Measurements from ENCODE around the gene NEK11.

NEK11 gene

DNA sequence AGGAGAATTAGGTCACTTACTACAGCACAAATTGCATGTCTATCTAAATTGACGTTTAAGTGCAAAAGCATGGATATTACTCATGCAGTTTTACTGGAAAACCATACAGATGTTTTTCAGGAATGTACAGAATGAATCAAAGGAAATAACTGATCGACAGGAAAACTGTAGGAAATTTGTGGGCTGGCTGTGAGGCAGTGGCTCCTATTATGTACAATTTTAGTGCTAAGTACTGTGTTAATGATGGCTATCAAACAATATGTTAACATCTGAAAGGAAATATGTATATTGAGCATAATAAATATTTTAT lies 361.8 kb downstream of the NEK11 start:
- Histone ChIP-seq H3K4me2 (ENCODE audit: low read length) (no peak overlapping the region), H3K27ac (ENCODE audit: low read depth, low read length, poor library complexity, severe bottlenecking) (no peak overlapping the region), H3K9ac (ENCODE audit: low read length) (no peak overlapping the region), H3F3A (ENCODE audit: insufficient read depth, low read length) (no peaks in the 10 kb centered on the region), H2AFZ (ENCODE audit: low read length) (no peak overlapping the region), H3K9me2 (ENCODE audit: low read depth, low read length) (no peaks in the 10 kb centered on the region), H3K79me2 (ENCODE audit: insufficient read depth, low read length) (no peaks in the 10 kb centered on the region), H3K4me1 (ENCODE audit: insufficient read depth, low read length, severe bottlenecking) (no peaks in the 10 kb centered on the region), H3K27me3 (ENCODE audit: insufficient read depth, low read length) (no peaks in the 10 kb centered on the region), H3K4me3 (ENCODE audit: low read depth, low read length, poor library complexity, severe bottlenecking) (no peak overlapping the region), H3K9me3 (ENCODE audit: low read length) (no peaks in the 10 kb centered on the region), H4K20me1 (ENCODE audit: insufficient read depth, low read length) (no peaks in the 10 kb centered on the region), H3K36me3 (ENCODE audit: insufficient read depth, low read length) (no peaks in the 10 kb centered on the region)
- TF ChIP-seq EZH2 (IDR thresholded peaks at IDR 0.05; ENCODE audit: borderline replicate concordance, low read length) (no peak), CTCF (IDR thresholded peaks at IDR 0.05; ENCODE audit: low read length) (no peak)

- H3K79me2 ChIP-seq (ENCODE audit: insufficient read depth, low read length), result no peaks in the 10 kb centered on the region
- H3K4me1 ChIP-seq (ENCODE audit: insufficient read depth, low read length, severe bottlenecking), result no peaks in the 10 kb centered on the region
- no peaks in the 10 kb centered on the region for H4K20me1 ChIP-seq (ENCODE audit: insufficient read depth, low read length)
- H3K4me3 ChIP-seq (ENCODE audit: low read depth, low read length, poor library complexity, severe bottlenecking), result no peak overlapping the region
- TF ChIP-seq EZH2 (IDR thresholded peaks at IDR 0.05; ENCODE audit: borderline replicate concordance, low read length) (no peak), CTCF (IDR thresholded peaks at IDR 0.05; ENCODE audit: low read length) (no peak)
- H2AFZ ChIP-seq (ENCODE audit: low read length), result no peak overlapping the region
- no peak overlapping the region for H3K9ac ChIP-seq (ENCODE audit: low read length)
- no peaks in the 10 kb centered on the region for H3K36me3 ChIP-seq (ENCODE audit: insufficient read depth, low read length)
- no peaks in the 10 kb centered on the region for H3K9me3 ChIP-seq (ENCODE audit: low read length)
- no peak overlapping the region for H3K4me2 ChIP-seq (ENCODE audit: low read length)
- no peaks in the 10 kb centered on the region for H3K9me2 ChIP-seq (ENCODE audit: low read depth, low read length)
- no peaks in the 10 kb centered on the region for H3F3A ChIP-seq (ENCODE audit: insufficient read depth, low read length)
- no peaks in the 10 kb centered on the region for H3K27me3 ChIP-seq (ENCODE audit: insufficient read depth, low read length)
- H3K27ac ChIP-seq (ENCODE audit: low read depth, low read length, poor library complexity, severe bottlenecking), result no peak overlapping the region
These were observed 363.7 kb downstream of the NEK11 start for GRCh38 chr3:131390331-131390730.

DNA sequence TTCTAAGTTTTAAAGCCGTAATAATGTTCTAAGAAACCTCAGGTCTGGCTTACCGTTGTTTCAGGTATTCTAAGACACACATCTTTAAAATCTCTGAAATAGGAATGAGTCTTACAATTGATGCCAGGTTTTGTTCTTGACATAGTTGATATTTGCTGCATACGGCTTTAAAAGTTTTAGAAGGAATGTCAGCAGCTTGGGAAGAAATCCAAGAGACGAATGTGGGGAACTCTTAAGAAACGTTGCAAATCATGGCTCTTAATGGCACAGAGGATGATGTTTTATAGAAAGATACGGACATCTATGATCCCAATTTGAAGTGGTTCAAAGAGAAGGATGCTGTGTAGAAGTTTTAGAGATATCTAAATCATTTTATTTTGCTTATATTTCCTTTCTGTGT lies 366.4 kb downstream of the NEK11 start:
- Histone ChIP-seq H3K27ac (ENCODE audit: low read depth, low read length, poor library complexity, severe bottlenecking) (no peak overlapping the region), H4K20me1 (ENCODE audit: insufficient read depth, low read length) (no peaks in the 10 kb centered on the region), H3K9ac (ENCODE audit: low read length) (no peak overlapping the region), H3K27me3 (ENCODE audit: insufficient read depth, low read length) (no peaks in the 10 kb centered on the region), H3K9me2 (ENCODE audit: low read depth, low read length) (no peaks in the 10 kb centered on the region), H3K4me3 (ENCODE audit: low read depth, low read length, poor library complexity, severe bottlenecking) (no peak overlapping the region), H3K9me3 (ENCODE audit: low read length) (no peaks in the 10 kb centered on the region), H3K79me2 (ENCODE audit: insufficient read depth, low read length) (no peaks in the 10 kb centered on the region), H3K4me1 (ENCODE audit: insufficient read depth, low read length, severe bottlenecking) (no peaks in the 10 kb centered on the region), H3K36me3 (ENCODE audit: insufficient read depth, low read length) (no peaks in the 10 kb centered on the region), H3F3A (ENCODE audit: insufficient read depth, low read length) (no peaks in the 10 kb centered on the region), H3K4me2 (ENCODE audit: low read length) (no peak overlapping the region), H2AFZ (ENCODE audit: low read length) (no peak overlapping the region)
- TF ChIP-seq CTCF (IDR thresholded peaks at IDR 0.05; ENCODE audit: low read length) (no peak), EZH2 (IDR thresholded peaks at IDR 0.05; ENCODE audit: borderline replicate concordance, low read length) (no peak)

Measured in OCI-LY1 (cell line).